GM23338 (cell line): Measurements from ENCODE around the gene PTGIS. TPM values are rescaled to one million over a fixed set of nuclear protein-coding genes. Genes with fewer than 3 reads are reported as not detected.

Source experiments
- ATAC-seq: fragments of 200-7000 bp; cut with Tn5 transposase; 3 replicates; pipeline ENCODE4 v1.9.1; 2020
- DNase-seq: peaks from one replicate; pipeline ENCODE4 v3.0.0-alpha.2; 2015; ENCODE audit warnings: low spot score
- H2AFZ ChIP-seq: fragments of 200-600 bp; sonication (generic); 2 replicates; pipeline ENCODE4 v1.8.0; 2016; ENCODE audit warnings: antibody characterized with exemption, mild to moderate bottlenecking, moderate library complexity
- H3F3A ChIP-seq: fragments of 200-600 bp; sonication (generic); replicated peaks from 2 replicates; pipeline ENCODE4 v1.8.0; 2017; ENCODE audit warnings: antibody characterized with exemption, mixed run types, low read depth
- H3K27ac ChIP-seq: fragments of 200-600 bp; sonication (generic); 2 replicates; pipeline ENCODE4 v1.6.1; 2016; ENCODE audit warnings: low read depth
- H3K27me3 ChIP-seq: fragments of 200-600 bp; sonication (generic); 2 replicates; pipeline ENCODE4 v1.8.0; 2016; ENCODE audit warnings: mild to moderate bottlenecking, mixed run types, moderate library complexity; ENCODE audit not compliant: insufficient read depth
- H3K36me3 ChIP-seq: fragments of 200-600 bp; sonication (generic); 2 replicates; pipeline ENCODE4 v1.8.0; 2016; ENCODE audit warnings: mild to moderate bottlenecking; ENCODE audit not compliant: insufficient read depth
- H3K4me1 ChIP-seq: fragments of 200-600 bp; sonication (generic); 2 replicates; pipeline ENCODE4 v1.8.0; 2016; ENCODE audit warnings: mild to moderate bottlenecking, moderate library complexity; ENCODE audit not compliant: insufficient read depth
- H3K4me2 ChIP-seq: fragments of 200-600 bp; sonication (generic); 2 replicates; pipeline ENCODE4 v1.7.1; 2017; ENCODE audit warnings: mixed run types
- H3K4me3 ChIP-seq: fragments of 200-600 bp; sonication (generic); 2 replicates; pipeline ENCODE4 v1.6.1; 2016; ENCODE audit warnings: mixed run types
- H3K79me2 ChIP-seq: fragments of 200-600 bp; sonication (generic); replicated peaks from 2 replicates; pipeline ENCODE4 v1.8.0; 2017; ENCODE audit warnings: mild to moderate bottlenecking; ENCODE audit not compliant: insufficient read depth
- H3K9me2 ChIP-seq: fragments of 200-600 bp; sonication (generic); 2 replicates; pipeline ENCODE4 v1.8.0; 2017; ENCODE audit not compliant: insufficient read depth
- H4K20me1 ChIP-seq: fragments of 200-600 bp; sonication (generic); replicated peaks from 2 replicates; pipeline ENCODE4 v1.8.0; 2017; ENCODE audit warnings: mild to moderate bottlenecking; ENCODE audit not compliant: insufficient read depth
- H3K27ac Mint-ChIP-seq: 2 replicates; pipeline ENCODE4 v1.8.0; 2020; ENCODE audit warnings: inconsistent platforms, mild to moderate bottlenecking, moderate library complexity, mixed read lengths
- H3K27me3 Mint-ChIP-seq: 3 replicates; pipeline ENCODE4 v1.8.0; 2022; ENCODE audit warnings: low read depth, mild to moderate bottlenecking, moderate library complexity, mixed read lengths, inconsistent platforms; ENCODE audit not compliant: insufficient read depth, poor library complexity
- H3K36me3 Mint-ChIP-seq: 3 replicates; pipeline ENCODE4 v1.8.0; 2021; ENCODE audit warnings: low read depth, mild to moderate bottlenecking, inconsistent platforms, moderate library complexity, mixed read lengths
- H3K4me1 Mint-ChIP-seq: 3 replicates; pipeline ENCODE4 v1.8.0; 2020; ENCODE audit warnings: mild to moderate bottlenecking, inconsistent platforms, mixed read lengths
- H3K4me3 Mint-ChIP-seq: 3 replicates; pipeline ENCODE4 v1.8.0; 2021; ENCODE audit warnings: moderate library complexity, mild to moderate bottlenecking, inconsistent platforms, mixed read lengths
- H3K9me3 Mint-ChIP-seq: 3 replicates; pipeline ENCODE4 v1.8.0; 2020; ENCODE audit warnings: moderate library complexity, mild to moderate bottlenecking, inconsistent platforms, mixed read lengths
- CREB1 ChIP-seq: fragments of 250-450 bp; sonication (Bioruptor Pico); IDR thresholded peaks from 2 replicates; pipeline ENCODE4 v1.5.0; 2020; ENCODE audit warnings: low read depth, mild to moderate bottlenecking, moderate library complexity
- EZH2 ChIP-seq: fragments of 200-600 bp; sonication (generic); IDR thresholded peaks from one replicate; pipeline ENCODE4 v1.8.0; 2017; ENCODE audit warnings: antibody characterized with exemption, mild to moderate bottlenecking, low read depth; ENCODE audit not compliant: unreplicated experiment
- EZH2phosphoT487 ChIP-seq: fragments of 200-600 bp; sonication (generic); IDR thresholded peaks from one replicate; pipeline ENCODE4 v1.8.1; 2018; ENCODE audit warnings: antibody characterized with exemption; ENCODE audit not compliant: unreplicated experiment
- JUNB ChIP-seq: IDR thresholded peaks from one replicate; pipeline ENCODE4 v1.6.1; 2016; ENCODE audit warnings: antibody characterized with exemption; ENCODE audit not compliant: unreplicated experiment
- NANOG ChIP-seq: IDR thresholded peaks from 2 replicates; pipeline ENCODE4 v1.6.1; 2016; ENCODE audit warnings: antibody characterized with exemption, borderline replicate concordance
- POLR2AphosphoS5 ChIP-seq: IDR thresholded peaks from 2 replicates; pipeline ENCODE4 v1.6.1; 2016; ENCODE audit warnings: antibody characterized with exemption, low read depth
- STAT1 ChIP-seq: IDR thresholded peaks from one replicate; pipeline ENCODE4 v1.6.1; 2016; ENCODE audit warnings: antibody characterized with exemption; ENCODE audit not compliant: unreplicated experiment
- ZNF114 ChIP-seq: fragments of 250-450 bp; sonication (Bioruptor Pico); IDR thresholded peaks from 2 replicates; pipeline ENCODE4 v1.5.0; 2020; ENCODE audit warnings: mild to moderate bottlenecking, moderate library complexity
- ZNF331 ChIP-seq: fragments of 250-450 bp; sonication (Bioruptor Pico); IDR thresholded peaks from 2 replicates; pipeline ENCODE4 v1.5.0; 2020; ENCODE audit warnings: low read depth, mild to moderate bottlenecking, moderate library complexity
- polyA plus RNA-seq: library from polyadenylated mRNA; unstranded; fragments of >200 nt; fragmentation: Nextera tagmentation; extraction: Ambion mirVana; gene quantifications from 2 replicates; pipeline ENCODE4 v1.2.1, GENCODE V29; 2016
- total RNA-seq: library from RNA; depleted of rRNA; stranded (reverse); fragments of >200 nt; shearing (Covaris generic); gene quantifications from 2 replicates; pipeline ENCODE4 v1.2.3, GENCODE V29; 2014
- TF ChIP-seq, protein P1 (sequence below): IDR thresholded peaks from 2 replicates; pipeline ENCODE4 v1.6.1; 2016; ENCODE audit warnings: antibody characterized with exemption
- TF ChIP-seq, protein P2 (sequence below): fragments of 250-450 bp; sonication (Bioruptor Pico); IDR thresholded peaks from 2 replicates; pipeline ENCODE4 v1.5.0; 2020; ENCODE audit warnings: mild to moderate bottlenecking, moderate library complexity
- TF ChIP-seq, protein P3 (sequence below), 2 experiments: fragments of 200-600 bp in 1 of 2; sonication (generic) in 1 of 2; conservative IDR thresholded peaks; 2 replicates each; pipeline versions ENCODE4 v1.5.1 to v1.6.1; 2016 to 2017; ENCODE audit warnings: antibody characterized with exemption in 2 of 2, low read depth in 2 of 2, mild to moderate bottlenecking in 2 of 2, moderate library complexity in 1 of 2
- TF ChIP-seq, protein P4 (sequence below): IDR thresholded peaks from one replicate; pipeline ENCODE4 v1.6.1; 2018; ENCODE audit warnings: antibody characterized with exemption; ENCODE audit not compliant: unreplicated experiment

Gene PTGIS
- total and polyA plus RNA-seq, 2 experiments from 2014 or later, result 6.6 to 28.7 TPM

DNA sequence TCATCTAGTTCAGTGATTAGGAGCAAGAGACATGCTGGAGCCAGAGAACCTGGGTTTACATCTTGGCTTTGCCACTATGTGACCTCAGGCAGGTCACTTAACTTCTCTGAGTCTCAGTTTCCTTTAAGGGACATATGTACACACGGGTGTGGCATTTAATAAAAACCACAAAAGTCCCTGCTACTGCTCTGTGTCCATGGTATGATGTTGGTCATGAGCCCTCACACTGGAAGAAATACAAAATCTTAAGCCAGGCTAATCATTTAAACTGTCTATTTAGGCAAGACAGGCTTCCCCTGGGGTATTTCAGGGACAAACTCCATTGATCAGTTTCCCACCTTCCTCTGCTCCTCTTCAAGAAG is 12.9 kb upstream of the PTGIS start:
- H3K4me3 ChIP-seq, result no peak overlapping the region
- ATAC-seq, result no peak
- H4K20me1 ChIP-seq, result no peaks in the 10 kb centered on the region
- no peaks in the 10 kb centered on the region for H3K79me2 ChIP-seq
- H3K36me3 Mint-ChIP-seq, result no peaks in the 10 kb centered on the region
- no peak overlapping the region for H3K4me3 Mint-ChIP-seq
- no peaks in the 10 kb centered on the region; the same call in 1 of the 2 replicates for H3F3A ChIP-seq
- H3K27ac Mint-ChIP-seq, result no peak overlapping the region
- peaks cover 4% of the 10 kb centered on the region for H3K27me3 Mint-ChIP-seq
- H3K4me1 ChIP-seq, result peaks cover 9% of the 10 kb centered on the region
- TF ChIP-seq POLR2AphosphoS5, result no peak
- TF ChIP-seq, protein P1, sequence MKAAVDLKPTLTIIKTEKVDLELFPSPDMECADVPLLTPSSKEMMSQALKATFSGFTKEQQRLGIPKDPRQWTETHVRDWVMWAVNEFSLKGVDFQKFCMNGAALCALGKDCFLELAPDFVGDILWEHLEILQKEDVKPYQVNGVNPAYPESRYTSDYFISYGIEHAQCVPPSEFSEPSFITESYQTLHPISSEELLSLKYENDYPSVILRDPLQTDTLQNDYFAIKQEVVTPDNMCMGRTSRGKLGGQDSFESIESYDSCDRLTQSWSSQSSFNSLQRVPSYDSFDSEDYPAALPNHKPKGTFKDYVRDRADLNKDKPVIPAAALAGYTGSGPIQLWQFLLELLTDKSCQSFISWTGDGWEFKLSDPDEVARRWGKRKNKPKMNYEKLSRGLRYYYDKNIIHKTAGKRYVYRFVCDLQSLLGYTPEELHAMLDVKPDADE, result no peak
- no peak for TF ChIP-seq STAT1
- no peak for TF ChIP-seq JUNB
- TF ChIP-seq, protein P2, sequence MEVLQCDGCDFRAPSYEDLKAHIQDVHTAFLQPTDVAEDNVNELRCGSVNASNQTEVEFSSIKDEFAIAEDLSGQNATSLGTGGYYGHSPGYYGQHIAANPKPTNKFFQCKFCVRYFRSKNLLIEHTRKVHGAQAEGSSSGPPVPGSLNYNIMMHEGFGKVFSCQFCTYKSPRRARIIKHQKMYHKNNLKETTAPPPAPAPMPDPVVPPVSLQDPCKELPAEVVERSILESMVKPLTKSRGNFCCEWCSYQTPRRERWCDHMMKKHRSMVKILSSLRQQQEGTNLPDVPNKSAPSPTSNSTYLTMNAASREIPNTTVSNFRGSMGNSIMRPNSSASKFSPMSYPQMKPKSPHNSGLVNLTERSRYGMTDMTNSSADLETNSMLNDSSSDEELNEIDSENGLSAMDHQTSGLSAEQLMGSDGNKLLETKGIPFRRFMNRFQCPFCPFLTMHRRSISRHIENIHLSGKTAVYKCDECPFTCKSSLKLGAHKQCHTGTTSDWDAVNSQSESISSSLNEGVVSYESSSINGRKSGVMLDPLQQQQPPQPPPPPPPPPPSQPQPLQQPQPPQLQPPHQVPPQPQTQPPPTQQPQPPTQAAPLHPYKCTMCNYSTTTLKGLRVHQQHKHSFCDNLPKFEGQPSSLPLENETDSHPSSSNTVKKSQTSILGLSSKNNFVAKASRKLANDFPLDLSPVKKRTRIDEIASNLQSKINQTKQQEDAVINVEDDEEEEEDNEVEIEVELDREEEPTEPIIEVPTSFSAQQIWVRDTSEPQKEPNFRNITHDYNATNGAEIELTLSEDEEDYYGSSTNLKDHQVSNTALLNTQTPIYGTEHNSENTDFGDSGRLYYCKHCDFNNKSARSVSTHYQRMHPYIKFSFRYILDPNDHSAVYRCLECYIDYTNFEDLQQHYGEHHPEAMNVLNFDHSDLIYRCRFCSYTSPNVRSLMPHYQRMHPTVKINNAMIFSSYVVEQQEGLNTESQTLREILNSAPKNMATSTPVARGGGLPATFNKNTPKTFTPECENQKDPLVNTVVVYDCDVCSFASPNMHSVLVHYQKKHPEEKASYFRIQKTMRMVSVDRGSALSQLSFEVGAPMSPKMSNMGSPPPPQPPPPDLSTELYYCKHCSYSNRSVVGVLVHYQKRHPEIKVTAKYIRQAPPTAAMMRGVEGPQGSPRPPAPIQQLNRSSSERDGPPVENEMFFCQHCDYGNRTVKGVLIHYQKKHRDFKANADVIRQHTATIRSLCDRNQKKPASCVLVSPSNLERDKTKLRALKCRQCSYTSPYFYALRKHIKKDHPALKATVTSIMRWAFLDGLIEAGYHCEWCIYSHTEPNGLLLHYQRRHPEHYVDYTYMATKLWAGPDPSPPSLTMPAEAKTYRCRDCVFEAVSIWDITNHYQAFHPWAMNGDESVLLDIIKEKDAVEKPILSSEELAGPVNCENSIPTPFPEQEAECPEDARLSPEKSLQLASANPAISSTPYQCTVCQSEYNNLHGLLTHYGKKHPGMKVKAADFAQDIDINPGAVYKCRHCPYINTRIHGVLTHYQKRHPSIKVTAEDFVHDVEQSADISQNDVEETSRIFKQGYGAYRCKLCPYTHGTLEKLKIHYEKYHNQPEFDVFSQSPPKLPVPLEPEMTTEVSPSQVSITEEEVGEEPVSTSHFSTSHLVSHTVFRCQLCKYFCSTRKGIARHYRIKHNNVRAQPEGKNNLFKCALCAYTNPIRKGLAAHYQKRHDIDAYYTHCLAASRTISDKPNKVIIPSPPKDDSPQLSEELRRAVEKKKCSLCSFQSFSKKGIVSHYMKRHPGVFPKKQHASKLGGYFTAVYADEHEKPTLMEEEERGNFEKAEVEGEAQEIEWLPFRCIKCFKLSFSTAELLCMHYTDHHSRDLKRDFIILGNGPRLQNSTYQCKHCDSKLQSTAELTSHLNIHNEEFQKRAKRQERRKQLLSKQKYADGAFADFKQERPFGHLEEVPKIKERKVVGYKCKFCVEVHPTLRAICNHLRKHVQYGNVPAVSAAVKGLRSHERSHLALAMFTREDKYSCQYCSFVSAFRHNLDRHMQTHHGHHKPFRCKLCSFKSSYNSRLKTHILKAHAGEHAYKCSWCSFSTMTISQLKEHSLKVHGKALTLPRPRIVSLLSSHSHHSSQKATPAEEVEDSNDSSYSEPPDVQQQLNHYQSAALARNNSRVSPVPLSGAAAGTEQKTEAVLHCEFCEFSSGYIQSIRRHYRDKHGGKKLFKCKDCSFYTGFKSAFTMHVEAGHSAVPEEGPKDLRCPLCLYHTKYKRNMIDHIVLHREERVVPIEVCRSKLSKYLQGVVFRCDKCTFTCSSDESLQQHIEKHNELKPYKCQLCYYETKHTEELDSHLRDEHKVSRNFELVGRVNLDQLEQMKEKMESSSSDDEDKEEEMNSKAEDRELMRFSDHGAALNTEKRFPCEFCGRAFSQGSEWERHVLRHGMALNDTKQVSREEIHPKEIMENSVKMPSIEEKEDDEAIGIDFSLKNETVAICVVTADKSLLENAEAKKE (CRISPR knock-in tag), result no peak
- TF ChIP-seq, protein P3, sequence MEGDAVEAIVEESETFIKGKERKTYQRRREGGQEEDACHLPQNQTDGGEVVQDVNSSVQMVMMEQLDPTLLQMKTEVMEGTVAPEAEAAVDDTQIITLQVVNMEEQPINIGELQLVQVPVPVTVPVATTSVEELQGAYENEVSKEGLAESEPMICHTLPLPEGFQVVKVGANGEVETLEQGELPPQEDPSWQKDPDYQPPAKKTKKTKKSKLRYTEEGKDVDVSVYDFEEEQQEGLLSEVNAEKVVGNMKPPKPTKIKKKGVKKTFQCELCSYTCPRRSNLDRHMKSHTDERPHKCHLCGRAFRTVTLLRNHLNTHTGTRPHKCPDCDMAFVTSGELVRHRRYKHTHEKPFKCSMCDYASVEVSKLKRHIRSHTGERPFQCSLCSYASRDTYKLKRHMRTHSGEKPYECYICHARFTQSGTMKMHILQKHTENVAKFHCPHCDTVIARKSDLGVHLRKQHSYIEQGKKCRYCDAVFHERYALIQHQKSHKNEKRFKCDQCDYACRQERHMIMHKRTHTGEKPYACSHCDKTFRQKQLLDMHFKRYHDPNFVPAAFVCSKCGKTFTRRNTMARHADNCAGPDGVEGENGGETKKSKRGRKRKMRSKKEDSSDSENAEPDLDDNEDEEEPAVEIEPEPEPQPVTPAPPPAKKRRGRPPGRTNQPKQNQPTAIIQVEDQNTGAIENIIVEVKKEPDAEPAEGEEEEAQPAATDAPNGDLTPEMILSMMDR (conservative IDR thresholded peaks at IDR 0.05; ENCODE audit: low read depth in 2 of 2), result no peak
- no peak for TF ChIP-seq CREB1
- TF ChIP-seq, protein P4, sequence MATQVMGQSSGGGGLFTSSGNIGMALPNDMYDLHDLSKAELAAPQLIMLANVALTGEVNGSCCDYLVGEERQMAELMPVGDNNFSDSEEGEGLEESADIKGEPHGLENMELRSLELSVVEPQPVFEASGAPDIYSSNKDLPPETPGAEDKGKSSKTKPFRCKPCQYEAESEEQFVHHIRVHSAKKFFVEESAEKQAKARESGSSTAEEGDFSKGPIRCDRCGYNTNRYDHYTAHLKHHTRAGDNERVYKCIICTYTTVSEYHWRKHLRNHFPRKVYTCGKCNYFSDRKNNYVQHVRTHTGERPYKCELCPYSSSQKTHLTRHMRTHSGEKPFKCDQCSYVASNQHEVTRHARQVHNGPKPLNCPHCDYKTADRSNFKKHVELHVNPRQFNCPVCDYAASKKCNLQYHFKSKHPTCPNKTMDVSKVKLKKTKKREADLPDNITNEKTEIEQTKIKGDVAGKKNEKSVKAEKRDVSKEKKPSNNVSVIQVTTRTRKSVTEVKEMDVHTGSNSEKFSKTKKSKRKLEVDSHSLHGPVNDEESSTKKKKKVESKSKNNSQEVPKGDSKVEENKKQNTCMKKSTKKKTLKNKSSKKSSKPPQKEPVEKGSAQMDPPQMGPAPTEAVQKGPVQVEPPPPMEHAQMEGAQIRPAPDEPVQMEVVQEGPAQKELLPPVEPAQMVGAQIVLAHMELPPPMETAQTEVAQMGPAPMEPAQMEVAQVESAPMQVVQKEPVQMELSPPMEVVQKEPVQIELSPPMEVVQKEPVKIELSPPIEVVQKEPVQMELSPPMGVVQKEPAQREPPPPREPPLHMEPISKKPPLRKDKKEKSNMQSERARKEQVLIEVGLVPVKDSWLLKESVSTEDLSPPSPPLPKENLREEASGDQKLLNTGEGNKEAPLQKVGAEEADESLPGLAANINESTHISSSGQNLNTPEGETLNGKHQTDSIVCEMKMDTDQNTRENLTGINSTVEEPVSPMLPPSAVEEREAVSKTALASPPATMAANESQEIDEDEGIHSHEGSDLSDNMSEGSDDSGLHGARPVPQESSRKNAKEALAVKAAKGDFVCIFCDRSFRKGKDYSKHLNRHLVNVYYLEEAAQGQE, result no peak
- TF ChIP-seq ZNF114, result no peak
- no peak for TF ChIP-seq EZH2phosphoT487
- no peak for TF ChIP-seq EZH2
- no peak for TF ChIP-seq ZNF331 (CRISPR knock-in tag)
- TF ChIP-seq NANOG, result no peak
- DNase-seq, result no peak
- no peak overlapping the region for H3K27ac ChIP-seq
- H3K36me3 ChIP-seq, result no peaks in the 10 kb centered on the region
- no peak overlapping the region for H2AFZ ChIP-seq
- peaks cover 11% of the 10 kb centered on the region; the same call in 2 of the 3 replicates for H3K4me1 Mint-ChIP-seq
- peaks cover 7% of the 10 kb centered on the region for H3K9me3 Mint-ChIP-seq
- no peak overlapping the region for H3K4me2 ChIP-seq
- H3K27me3 ChIP-seq, result no peaks in the 10 kb centered on the region
- H3K9me2 ChIP-seq, result no peaks in the 10 kb centered on the region
